Measurements from ENCODE around the gene MGST3. TPM values are rescaled to one million over a fixed set of nuclear protein-coding genes. Genes with fewer than 3 reads are reported as not detected.

The MGST3 gene
- total and polyA plus RNA-seq, 2 donors (not counting 1 experiment from before 2014, with no cell fraction given), result 35.6 to 41.7 TPM

DNA sequence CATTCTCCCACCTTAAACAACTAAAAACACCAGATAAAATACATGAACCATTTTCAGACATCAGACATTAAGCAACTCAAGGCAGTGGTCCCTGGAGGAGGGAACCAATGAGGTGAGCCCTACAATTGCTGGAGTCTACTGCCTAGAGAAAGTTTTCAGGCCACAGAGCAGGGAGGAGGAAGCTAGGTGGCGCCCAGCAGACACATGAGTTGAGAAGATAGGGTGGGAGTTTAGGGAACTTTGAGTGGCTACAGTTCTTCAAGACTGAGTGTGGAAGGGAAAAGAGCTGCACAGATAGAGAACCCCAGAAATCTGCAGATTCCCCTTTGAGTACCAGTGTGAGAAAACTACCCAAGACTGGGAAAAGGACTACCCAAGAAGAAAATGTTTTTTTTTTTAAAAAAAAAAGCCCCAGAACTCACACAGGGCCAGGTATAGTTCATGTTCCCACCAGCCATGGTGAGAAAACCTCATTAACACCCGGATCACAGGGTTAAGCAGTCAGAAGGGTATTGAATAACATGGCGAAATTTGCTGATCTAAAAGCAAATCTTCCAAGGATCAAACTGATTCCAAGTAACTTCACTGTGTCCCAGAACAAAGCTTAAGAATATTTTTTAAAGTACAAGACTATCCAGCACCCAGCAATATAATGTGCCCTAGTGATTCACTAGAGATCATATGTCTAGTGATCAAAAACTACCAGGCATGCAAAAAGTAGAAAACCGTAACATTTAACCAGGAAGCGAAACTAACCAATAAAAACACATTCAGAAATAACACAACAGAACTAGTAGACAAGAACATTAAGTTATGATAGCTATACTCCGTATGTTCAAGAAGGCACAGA lies 55.3 kb downstream of the MGST3 start:
- no peaks in the 10 kb centered on the region for H3K9me3 Mint-ChIP-seq (ENCODE audit: insufficient read depth)
- peaks cover 23 to 26% of the 10 kb centered on the region in 2 donors for H3K4me1 ChIP-seq (ENCODE audit: control insufficient read depth in 2 of 2, insufficient read depth in 2 of 2, low read length in 2 of 2)
- peak overlapping the region in 1 of 5 experiments; percentile 31 for H3K4me3 ChIP-seq (ENCODE audit: control extremely low read depth in 1 of 5, extremely low read depth in 1 of 5, insufficient read depth in 1 of 5, low read depth in 2 of 5, low read length in 4 of 5)
- H3K27me3 Mint-ChIP-seq, result no peaks in the 10 kb centered on the region
- H3K27me3 ChIP-seq (replicated peaks in 1 of 4; ENCODE audit: control extremely low read depth in 1 of 4, control insufficient read depth in 3 of 4, insufficient read depth in 4 of 4, low read length in 3 of 4), result no peaks in the 10 kb centered on the region
- peak overlapping the region; percentile 13 to 34 for H3K27ac ChIP-seq (ENCODE audit: low read length in 2 of 2)
- peak overlapping the region; percentile 27 for H3K4me2 ChIP-seq (replicated peaks; ENCODE audit: low read depth, low read length, poor library complexity, severe bottlenecking)
- POLR2A ChIA-PET, result interaction anchor here (1.3 kb wide), 1 partner anchor 56 kb away, joined by 4 read pairs; the partner anchor contains the start of gene MGST3
- intact Hi-C loops (cut with micrococcal nuclease), result no loop called here
- TF ChIP-seq CTCF (IDR thresholded peaks at IDR 0.05) (no peak), EZH2 (IDR thresholded peaks at IDR 0.05; ENCODE audit: borderline replicate concordance, insufficient read depth, low read depth, low read length, poor library complexity, severe bottlenecking) (no peak)
- peaks cover 31% of the 10 kb centered on the region for H3K4me1 Mint-ChIP-seq
- DNase-seq (peak; percentile 71), ATAC-seq (ENCODE audit: low read depth) (peak; percentile 76)
- peak overlapping the region; percentile 65 for H3K4me3 Mint-ChIP-seq
- H3K79me2 ChIP-seq (ENCODE audit: control insufficient read depth, insufficient read depth, low read length), result peaks cover 64% of the 10 kb centered on the region
- CTCF ChIA-PET, result interaction anchor here (1.1 to 1.9 kb wide), 5 partner anchors 12 to 228 kb away, joined by 3 to 7 read pairs (median 4); partner anchors contain the start of gene ALDH9A1
- H3K9ac ChIP-seq (ENCODE audit: low read length), result peak overlapping the region; percentile 38
- peak overlapping the region; percentile 55 for H3K27ac Mint-ChIP-seq
- H3K36me3 ChIP-seq (replicated peaks in 1 of 2; ENCODE audit: control extremely low read depth in 1 of 2, control insufficient read depth in 1 of 2, extremely low read depth in 1 of 2, insufficient read depth in 2 of 2, low read length in 1 of 2), result peaks cover 14 to 39% of the 10 kb centered on the region in 2 experiments
- H3K9me3 ChIP-seq (ENCODE audit: control extremely low read depth in 1 of 3, control insufficient read depth in 2 of 3, insufficient read depth in 1 of 3, low read length in 2 of 3), result no peaks in the 10 kb centered on the region
- 27% methylated on average over 2 of the region's 6 CpGs for WGBS (ENCODE audit: insufficient coverage)
- H2AFZ ChIP-seq (ENCODE audit: insufficient read depth, low read depth, low read length, poor library complexity, severe bottlenecking), result no peak overlapping the region
- H4K20me1 ChIP-seq (ENCODE audit: control insufficient read depth, insufficient read depth, low read length, poor library complexity, severe bottlenecking), result peaks cover 14% of the 10 kb centered on the region

All from B cell (primary cell).